Fibroblast of mammary gland (primary cell): Measurements from ENCODE around the gene FHL3.

Source experiments
- DNase-seq: peaks from one replicate; pipeline ENCODE4 v3.0.0-alpha.2; 2010; ENCODE audit warnings: low read depth
- H3K4me3 ChIP-seq: 2 replicates; pipeline ENCODE4 v1.5.1; 2011; ENCODE audit warnings: low read depth, mild to moderate bottlenecking, low read length, moderate library complexity; ENCODE audit not compliant: control insufficient read depth
- TF ChIP-seq, protein P1 (sequence below): conservative IDR thresholded peaks from 2 replicates; pipeline ENCODE4 v1.5.1; 2011; ENCODE audit warnings: low read depth, low read length, inconsistent platforms; ENCODE audit not compliant: control insufficient read depth, insufficient read depth

FHL3 gene

DNA sequence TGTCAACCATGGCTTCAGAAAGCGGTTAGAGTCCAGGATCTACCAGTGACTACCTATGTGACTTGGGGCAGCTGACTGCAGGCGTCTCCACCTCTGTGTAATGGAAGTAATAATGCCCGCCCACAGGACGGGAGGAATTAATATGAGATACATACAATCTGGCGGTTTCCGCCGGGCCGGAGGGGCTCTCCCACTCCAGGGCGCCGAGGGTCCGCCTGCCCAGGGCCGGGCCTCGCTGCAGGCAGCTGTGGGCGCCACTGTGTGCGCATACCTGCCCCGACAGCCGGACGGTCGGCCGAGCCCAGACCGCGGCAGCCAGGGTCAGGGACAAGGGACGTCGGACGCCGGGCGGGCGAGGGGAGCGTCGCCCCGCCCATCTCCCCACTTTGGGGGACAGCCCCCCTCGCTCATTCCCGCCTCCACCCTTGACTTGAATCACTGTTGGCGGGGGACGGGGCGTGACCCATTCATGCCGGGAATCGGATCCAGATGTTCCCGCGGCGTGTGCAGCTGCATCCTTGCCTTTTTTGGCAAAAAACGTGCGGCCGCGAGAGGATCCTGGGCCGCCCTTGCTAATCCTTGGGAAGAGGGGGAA lies 9.5 kb downstream of the FHL3 start:
- DNase-seq, result peak; percentile 97
- peak overlapping the region; percentile 40 for H3K4me3 ChIP-seq
- TF ChIP-seq, protein P1, sequence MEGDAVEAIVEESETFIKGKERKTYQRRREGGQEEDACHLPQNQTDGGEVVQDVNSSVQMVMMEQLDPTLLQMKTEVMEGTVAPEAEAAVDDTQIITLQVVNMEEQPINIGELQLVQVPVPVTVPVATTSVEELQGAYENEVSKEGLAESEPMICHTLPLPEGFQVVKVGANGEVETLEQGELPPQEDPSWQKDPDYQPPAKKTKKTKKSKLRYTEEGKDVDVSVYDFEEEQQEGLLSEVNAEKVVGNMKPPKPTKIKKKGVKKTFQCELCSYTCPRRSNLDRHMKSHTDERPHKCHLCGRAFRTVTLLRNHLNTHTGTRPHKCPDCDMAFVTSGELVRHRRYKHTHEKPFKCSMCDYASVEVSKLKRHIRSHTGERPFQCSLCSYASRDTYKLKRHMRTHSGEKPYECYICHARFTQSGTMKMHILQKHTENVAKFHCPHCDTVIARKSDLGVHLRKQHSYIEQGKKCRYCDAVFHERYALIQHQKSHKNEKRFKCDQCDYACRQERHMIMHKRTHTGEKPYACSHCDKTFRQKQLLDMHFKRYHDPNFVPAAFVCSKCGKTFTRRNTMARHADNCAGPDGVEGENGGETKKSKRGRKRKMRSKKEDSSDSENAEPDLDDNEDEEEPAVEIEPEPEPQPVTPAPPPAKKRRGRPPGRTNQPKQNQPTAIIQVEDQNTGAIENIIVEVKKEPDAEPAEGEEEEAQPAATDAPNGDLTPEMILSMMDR, result no peak

DNA sequence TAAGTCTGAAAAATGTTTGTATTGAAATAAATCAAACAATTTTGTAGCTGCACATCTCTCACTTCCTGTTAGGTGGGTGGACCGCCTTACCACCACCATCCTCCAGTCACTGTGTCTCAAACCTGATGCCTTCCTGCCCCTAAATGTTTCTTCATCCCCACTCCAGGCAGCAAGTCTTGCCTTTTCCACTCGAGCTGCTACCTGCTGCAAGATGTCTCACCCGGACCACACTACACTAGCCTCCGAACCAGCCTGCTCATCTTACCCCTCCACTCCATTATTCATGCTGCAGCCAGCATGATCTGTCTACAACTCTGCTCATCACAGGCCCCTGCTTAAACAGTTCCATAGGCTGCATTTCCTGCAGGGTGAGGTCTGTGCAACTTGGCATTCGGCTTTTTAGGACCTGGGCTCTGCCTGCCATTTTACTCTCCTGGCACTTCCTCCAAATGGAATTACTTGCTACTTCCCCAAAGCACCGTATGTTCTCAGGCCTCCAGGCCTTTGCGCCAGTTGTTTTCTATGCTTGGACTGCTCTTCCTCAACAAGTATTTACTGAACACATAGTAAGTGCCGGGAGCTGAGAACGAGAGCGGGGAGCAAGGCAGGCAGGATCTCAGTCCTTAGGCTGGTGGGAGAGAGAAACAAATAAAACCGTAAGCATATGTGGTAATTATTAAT lies 10.3 kb downstream of the FHL3 start:
- TF ChIP-seq, protein P1, result no peak
- DNase-seq, result no peak
- peak overlapping the region; percentile 40 for H3K4me3 ChIP-seq

DNA sequence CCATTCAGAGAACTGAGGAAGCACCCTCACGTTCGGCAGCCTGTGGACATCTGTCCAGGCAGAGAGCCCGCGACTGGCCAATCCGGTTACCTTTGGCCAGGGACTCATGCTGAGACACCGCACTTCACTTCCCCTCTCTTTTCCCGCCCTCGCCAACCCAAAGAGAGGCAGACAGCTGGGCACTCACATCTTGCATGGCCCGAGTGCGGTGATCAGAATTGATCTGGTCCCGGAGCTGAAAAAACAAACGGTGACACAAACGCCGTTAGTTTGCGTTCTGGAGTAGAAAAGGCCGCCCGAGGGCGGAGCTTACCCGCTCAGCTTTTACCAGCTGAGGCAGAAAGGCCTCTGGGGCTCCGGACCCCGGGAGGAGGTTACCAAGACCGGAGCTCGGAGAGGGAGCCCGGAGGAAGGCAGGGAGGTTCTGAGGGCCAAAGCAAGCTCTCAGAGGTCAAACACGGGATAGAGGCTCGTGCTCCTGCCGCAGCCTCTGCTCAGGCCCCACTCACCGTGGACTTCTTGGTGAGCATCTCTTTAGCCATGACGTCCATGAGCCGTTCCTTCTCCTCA lies 15.9 kb downstream of the FHL3 start:
- H3K4me3 ChIP-seq, result peak overlapping the region; percentile 99
- peak; percentile 32 for DNase-seq
- TF ChIP-seq, protein P1, result no peak

DNA sequence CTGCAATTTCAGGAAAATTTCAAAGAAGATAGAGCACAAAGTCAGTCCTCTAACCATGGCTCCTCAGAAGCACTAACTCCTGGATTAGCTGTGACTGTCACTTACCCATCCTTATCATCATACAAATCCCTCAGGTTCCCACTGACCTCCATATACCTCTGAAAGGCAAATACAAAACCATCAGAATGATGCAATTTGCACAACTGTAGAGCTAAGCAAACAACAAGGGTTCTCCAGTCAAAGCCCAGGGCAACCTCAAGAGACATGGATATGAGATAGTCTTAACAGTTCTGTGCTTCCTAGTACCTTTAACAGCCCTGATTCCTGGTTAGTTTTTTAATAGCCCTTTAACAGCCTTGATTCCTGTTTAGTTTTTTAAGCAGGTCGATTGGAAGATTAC lies 17.6 kb downstream of the FHL3 start:
- DNase-seq, result no peak
- no peak overlapping the region for H3K4me3 ChIP-seq
- TF ChIP-seq, protein P1, result no peak

DNA sequence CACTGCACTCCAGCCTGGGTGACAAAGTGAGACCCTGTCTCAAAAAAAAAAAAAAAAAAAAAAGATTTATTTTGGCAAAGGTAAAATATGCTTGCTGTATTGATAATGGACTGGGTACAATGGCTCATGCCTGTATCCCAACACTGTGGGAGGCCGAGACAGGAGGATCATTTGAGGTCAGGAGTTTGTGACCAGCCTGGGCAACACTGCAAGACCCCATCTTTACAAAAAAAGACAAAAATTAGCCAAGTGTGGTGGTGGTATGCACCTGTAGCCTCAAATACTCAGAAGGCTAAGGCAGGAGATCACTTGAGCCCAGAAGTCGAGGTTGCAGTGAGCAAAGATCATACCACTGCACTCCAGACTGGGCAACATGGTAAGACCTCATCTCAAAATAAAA lies 21.8 kb downstream of the FHL3 start:
- TF ChIP-seq, protein P1, result no peak
- DNase-seq, result no peak
- no peak overlapping the region for H3K4me3 ChIP-seq

DNA sequence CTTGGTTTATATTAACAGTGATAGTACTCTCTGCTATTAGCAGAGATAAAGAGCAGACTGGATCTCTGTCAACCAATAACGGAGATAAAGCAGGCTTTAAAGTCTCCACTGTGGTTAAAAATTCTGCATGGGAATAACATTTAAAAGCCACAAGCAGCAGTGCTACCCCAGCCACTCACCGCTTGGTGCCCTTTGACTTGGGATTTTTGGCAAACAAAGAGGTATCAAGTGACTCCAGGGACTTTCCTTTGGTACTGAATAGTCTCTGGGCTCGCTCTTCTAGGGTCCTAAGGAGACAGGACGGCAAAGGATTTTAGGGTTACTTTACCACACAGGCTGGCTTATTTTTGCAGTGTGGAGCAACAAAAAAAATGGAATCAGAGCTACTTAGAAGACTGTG lies 26.8 kb downstream of the FHL3 start:
- H3K4me3 ChIP-seq, result no peak overlapping the region
- TF ChIP-seq, protein P1, result no peak
- DNase-seq, result no peak
